ENCODE data around the gene MAML2.
"Not testable (repeated sequence)": the region's sequence is repeated elsewhere in the genome, so short reads cannot be mapped to it uniquely, and the experiment has no call there.

The MAML2 gene

DNA sequence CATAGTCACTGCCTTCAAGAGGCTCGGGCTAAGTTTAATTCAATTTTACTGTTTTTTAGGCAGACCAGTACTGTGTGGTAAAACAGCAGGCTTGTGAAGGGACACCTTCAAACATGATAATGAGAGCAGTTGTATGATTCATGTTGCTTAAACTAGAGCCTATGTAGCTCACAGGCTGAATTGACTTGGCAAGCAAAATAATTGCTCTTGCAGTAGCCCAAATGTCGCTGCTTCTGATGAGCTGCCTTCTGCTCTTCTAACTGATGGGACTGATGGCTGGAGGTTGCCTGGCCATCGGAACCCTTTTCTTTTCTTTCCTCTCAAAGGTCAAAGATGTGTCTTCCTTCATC is 137.6 kb downstream of the MAML2 start:
- no peak for DNase-seq

GRCh38 chr11:96204721-96205459 is 138.1 kb downstream of the MAML2 start:
- DNase-seq = no peak

DNA sequence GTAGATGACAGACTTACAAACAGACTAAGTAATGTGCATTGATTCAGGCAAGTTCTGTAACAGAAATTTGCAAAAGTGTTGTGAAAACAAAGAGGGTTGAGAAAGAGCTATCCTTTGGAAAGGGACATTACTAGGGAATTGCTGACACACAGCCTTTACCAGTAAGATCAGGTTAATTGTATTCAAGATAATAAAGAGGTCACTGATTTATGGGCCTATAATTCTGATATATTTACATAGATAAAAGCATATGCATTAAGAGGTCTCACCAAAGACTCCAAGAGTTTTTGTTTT is 138.7 kb downstream of the MAML2 start:
- no peak for DNase-seq

DNA sequence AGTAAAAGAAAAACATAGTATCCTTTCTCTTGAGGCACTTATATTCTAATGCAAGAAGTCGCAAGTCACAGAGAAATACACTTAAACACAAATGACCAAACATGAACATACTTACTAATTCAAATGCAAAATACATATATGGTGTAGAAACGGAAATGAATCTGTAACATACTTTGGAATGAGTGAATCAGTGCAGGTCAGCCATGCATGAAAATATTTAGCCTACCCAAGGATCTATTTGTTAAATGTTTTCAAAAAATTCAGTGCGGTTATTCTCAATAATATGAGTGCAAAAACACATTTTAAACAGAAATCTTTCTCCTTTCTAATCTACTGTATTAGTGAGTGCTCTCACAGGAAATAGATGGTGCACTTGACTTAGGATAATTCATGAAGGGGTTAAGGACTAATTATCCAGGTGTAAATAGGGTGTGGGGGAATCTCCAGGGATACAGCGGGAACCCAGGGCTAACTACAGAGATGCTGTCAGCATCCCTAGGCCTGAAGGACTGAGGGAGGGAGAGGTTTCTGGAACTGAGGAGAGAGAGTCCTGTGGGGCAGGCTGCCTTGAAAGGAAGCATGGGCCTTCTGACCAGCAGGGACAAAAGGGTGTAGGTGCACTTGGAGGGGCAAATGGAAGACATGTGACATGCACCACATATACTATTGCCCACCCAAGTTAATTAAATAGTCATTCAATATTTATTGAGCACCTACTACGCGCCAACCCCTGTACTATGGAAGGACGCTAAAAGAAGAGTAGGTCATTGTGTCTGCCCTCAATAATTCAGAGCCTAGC is 139.2 kb downstream of the MAML2 start:
- no peak for DNase-seq

GRCh38 chr11:96200243-96200642 is 142.8 kb downstream of the MAML2 start:
- peak; percentile 95 for DNase-seq

- peak; percentile 57 for DNase-seq
These were observed 143.4 kb downstream of the MAML2 start for GRCh38 chr11:96199563-96200025.

GRCh38 chr11:96197801-96198701 is 144.9 kb downstream of the MAML2 start:
- DNase-seq = no peak

GRCh38 chr11:96197103-96197502 is 145.9 kb downstream of the MAML2 start:
- peak; percentile 25 for DNase-seq

GRCh38 chr11:96196181-96196662 is 146.8 kb downstream of the MAML2 start:
- DNase-seq = no peak

DNA sequence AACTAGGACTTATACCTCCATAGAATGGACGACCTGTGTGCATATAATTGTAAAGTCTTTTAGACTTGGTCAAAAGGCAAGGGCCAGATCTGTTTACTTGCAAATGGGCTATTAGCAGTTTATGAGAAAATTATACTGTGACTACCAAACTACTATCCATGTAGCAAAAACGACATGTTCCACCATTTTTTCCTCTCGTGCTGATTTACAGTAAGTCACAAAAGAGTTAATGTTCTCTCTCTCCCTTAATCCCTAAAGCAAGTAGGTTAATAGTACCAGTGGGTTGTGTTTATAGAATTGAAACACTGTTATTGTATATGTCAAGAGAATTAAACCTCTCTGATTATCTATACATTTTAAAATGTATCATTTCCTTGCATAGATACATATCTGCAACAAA is 147.3 kb downstream of the MAML2 start:
- DNase-seq = no peak

GRCh38 chr11:96194581-96195374 is 148.2 kb downstream of the MAML2 start:
- no peak for DNase-seq

DNA sequence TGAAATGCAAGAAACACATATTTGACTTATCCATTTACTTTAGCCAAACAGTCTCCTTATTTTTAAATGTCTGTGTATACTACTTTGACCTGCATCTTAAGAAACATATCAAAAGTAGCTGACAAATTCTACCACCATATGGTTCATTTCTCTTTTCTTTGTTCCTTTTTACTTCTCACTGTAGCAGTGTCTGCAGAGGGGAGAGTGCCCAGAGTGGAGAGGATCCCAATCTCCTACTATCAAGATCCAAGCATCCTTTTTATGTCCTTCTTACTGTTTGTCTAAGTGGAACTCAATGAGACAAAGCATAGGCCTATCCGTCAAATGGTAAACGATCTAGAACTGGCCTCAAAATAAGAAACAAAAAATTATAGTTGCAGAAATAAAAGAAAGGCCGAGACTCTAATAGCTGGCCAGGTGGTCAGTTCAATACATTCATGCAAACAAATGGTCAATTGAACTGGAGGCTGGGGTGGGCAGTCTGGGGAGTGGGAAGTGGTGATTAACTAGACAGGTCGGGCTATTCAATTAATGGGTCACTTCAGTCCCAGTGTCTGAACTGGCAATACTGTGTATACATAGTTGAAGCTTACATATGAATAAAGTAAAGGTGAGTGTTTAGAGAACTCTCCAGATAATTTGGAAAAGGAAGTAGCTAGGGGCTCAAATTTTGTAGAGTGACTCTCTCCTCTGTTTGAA is 149.1 kb downstream of the MAML2 start:
- no peak for DNase-seq

DNA sequence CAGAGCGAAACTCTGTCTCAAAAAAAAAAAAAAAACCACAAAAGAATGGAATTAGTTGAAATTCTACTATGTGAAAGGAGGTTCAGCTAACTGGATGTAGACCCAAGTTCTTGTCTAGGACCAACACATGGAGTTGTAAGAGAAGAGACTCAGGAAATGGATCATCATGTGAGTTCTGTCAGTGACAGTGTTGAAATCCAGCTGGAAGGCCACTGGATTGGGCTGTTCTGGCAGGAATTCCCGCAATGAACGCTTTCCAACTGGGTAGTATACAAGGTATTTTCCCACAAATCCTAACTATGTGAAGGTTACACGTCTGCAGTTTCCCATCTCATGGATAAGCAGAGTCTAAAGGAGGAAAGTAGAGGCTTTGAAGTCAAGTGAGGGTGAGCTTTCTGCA is 151.2 kb downstream of the MAML2 start:
- no peak for DNase-seq

- no peak for DNase-seq
These were observed 153.6 kb downstream of the MAML2 start for GRCh38 chr11:96189351-96189750.

DNA sequence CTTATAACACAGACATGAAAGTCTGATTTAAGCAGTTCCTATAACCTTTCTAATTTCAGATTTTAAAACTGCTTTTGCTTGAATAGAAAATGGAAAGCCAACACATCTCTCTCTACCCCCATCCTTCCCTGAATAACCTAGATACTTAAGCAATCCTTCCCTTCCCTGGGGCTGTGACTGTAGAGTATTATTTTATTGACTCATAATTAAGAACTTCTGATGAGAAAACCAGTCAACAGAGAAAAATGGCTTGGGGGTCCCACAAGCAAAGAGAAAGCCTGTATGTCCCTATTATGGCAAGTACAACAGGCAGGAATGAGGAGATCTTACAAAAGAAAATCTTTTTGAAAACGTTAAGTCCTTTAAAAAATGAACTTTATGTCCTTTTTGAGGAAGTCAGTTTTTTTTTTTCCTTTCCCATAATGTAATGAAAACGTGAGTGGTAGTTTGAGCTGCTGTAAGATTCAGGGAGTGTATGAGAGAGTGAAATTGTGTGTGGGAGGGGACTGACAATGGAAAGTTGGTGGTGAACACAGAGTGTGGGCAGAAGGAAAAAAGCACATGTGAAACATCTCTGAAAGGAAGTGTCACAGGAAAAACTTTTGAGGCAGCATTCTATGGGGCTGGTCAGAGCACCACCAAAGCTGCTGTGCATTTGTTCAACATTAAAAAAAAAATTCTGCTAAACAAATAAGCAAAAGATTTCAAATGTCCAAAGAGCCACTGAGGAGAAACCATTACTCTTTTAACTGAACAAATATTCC is 154.6 kb downstream of the MAML2 start:
- DNase-seq = peak; percentile 93

DNA sequence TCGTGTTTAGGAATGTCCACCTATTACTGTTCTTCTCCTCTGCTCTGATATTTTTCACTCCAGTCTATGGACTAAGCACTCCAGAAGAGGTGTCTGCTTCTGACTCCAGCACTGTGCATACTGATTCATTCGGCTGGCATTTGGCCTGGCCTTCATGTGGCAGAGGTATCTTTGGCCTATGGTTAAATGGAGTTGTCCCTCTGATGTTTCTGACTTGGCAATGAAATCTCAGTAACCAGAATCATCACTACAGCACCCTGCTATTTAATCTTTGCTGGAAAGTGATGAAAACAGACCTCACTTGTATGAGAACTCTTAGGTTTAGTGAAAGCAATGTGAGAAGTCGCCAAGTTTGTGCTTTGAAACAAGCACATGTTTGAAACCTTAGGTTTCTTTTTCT is 155.2 kb downstream of the MAML2 start:
- peak; percentile 93 for DNase-seq

DNA sequence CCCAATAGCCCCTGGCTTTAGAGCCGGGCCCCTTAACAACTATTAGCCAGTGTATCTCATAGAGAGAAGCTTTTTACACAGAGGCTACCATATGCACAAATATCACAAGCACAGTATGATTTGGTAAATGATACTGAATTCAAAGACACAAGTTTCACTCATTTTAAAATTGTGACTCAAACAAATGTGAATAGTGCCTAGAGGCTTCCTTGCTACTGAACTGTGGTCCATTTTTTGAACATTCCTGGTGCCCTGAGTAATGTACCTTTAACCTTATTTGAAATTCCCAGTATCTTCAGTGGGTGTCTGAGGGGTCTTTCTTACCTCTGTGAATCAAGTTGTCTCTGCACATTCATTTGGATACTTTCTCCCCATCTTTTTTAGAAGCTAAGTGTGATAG is 156.2 kb downstream of the MAML2 start:
- peak; percentile 26 for DNase-seq

DNA sequence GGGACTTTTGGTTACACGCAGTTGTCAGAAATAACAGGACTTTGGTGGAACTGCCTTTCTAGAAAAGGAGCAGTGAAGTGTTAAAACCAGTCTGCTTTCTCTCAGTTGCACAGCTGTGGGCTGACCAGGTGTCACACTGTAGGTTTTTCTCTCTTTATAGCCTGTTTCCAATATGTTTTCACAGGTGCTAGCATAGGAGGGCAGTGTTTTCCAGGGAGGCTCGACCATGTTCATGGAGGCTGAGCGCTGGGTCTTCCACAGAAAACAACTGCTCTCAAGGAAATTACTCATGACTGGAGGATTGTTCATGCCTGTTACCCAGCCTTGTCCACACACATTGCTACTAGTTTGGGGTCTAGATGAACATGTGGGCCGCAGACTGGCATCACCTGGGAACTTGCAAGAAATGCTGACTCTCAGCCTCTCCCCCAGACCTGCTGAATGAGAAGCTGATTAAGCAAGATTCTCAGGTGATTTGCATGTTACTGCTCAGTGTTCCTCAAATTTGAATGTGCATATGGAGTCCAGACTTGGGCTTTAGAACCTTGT is 157.7 kb downstream of the MAML2 start:
- DNase-seq = no peak

- not testable (repeated sequence) for DNase-seq
These were observed 162.1 kb downstream of the MAML2 start for GRCh38 chr11:96180937-96181336.

DNA sequence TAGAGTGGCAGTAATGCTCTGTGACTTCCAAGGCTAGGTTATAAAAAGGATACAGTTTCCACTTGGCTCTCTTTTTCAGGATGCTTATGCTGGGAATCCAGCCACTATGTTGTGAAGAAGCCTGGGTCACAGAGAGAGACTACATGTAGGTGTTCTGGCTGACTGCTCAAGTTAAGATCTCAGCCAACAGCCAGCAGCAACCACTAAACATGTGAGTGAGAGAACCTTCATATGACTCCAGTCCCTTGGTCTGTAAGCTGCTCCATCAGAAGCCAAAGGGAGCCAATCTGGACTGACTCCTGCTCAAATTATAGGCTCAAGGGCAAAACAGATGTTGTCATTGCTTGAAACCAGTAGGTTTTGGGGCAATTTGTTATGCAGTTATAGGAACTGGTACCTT is 162.7 kb downstream of the MAML2 start:
- DNase-seq = no peak

Data from fibroblast of skin of back (primary cell).